Measurements from ENCODE around the gene KRTDAP. TPM values are rescaled to one million over a fixed set of nuclear protein-coding genes. Genes with fewer than 3 reads are reported as not detected.

KRTDAP gene
- total and polyA plus RNA-seq, 9 of the 15 experiments (the other 6 are each of a cell fraction or from before 2014, with no cell fraction given): not detected

- BruUV-seq (replicated peaks): no TSS peak
- DNase-seq (ENCODE audit: extremely low read depth in 1 of 4, low spot score in 3 of 4): no peak
- CTCF ChIA-PET (ENCODE audit: low intra/inter-chr PET ratio): no interaction called here
Observed at GRCh38 chr19:35451338-35452096, 38.7 kb downstream of the KRTDAP start.

More at GRCh38 chr19:35451338-35452096, 38.7 kb downstream of the KRTDAP start:
- no peak for ATAC-seq
- no peak overlapping the region for H3K4me2 ChIP-seq (ENCODE audit: insufficient read depth, low read length)
- H2AFZ ChIP-seq (ENCODE audit: low read depth, low read length): no peak overlapping the region
- TF ChIP-seq ZNF586 (CRISPR knock-in tag; conservative IDR thresholded peaks at IDR 0.05) (no peak), HSF4 (CRISPR knock-in tag; IDR thresholded peaks at IDR 0.05; ENCODE audit: borderline replicate concordance) (no peak), SAP30 (IDR thresholded peaks at IDR 0.05; ENCODE audit: borderline replicate concordance, insufficient read depth, low read depth, low read length, poor library complexity, severe bottlenecking) (no peak), CHD2 (IDR thresholded peaks at IDR 0.05; ENCODE audit: low read depth, low read length) (no peak), ZNF212 (CRISPR knock-in tag; IDR thresholded peaks at IDR 0.05) (no peak), ZNF717 (CRISPR knock-in tag; IDR thresholded peaks at IDR 0.05) (no peak), ZEB2 (IDR thresholded peaks at IDR 0.05) (no peak), GABPB1 (CRISPR knock-in tag; IDR thresholded peaks at IDR 0.05) (no peak)
- TF ChIP-seq, protein P1, sequence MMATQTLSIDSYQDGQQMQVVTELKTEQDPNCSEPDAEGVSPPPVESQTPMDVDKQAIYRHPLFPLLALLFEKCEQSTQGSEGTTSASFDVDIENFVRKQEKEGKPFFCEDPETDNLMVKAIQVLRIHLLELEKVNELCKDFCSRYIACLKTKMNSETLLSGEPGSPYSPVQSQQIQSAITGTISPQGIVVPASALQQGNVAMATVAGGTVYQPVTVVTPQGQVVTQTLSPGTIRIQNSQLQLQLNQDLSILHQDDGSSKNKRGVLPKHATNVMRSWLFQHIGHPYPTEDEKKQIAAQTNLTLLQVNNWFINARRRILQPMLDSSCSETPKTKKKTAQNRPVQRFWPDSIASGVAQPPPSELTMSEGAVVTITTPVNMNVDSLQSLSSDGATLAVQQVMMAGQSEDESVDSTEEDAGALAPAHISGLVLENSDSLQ (IDR thresholded peaks at IDR 0.05): no peak
- TF ChIP-seq, protein P2, sequence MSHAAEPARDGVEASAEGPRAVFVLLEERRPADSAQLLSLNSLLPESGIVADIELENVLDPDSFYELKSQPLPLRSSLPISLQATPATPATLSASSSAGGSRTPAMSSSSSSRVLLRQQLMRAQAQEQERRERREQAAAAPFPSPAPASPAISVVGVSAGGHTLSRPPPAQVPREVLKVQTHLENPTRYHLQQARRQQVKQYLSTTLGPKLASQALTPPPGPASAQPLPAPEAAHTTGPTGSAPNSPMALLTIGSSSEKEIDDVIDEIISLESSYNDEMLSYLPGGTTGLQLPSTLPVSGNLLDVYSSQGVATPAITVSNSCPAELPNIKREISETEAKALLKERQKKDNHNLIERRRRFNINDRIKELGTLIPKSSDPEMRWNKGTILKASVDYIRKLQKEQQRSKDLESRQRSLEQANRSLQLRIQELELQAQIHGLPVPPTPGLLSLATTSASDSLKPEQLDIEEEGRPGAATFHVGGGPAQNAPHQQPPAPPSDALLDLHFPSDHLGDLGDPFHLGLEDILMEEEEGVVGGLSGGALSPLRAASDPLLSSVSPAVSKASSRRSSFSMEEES (CRISPR knock-in tag; IDR thresholded peaks at IDR 0.05): no peak
- intact Hi-C loops (cut with micrococcal nuclease): no loop called here
- POLR2A ChIA-PET: interaction anchor here (0.5 to 0.8 kb wide), 3 partner anchors 14 to 44 kb away, joined by 3 to 4 read pairs (median 3); no protein-coding TSS in a partner anchor
- WGBS (ENCODE audit: insufficient coverage, low coverage, missing lambda C conversion rate): 2% methylated on average over 7 of the region's 7 CpGs
- no peak overlapping the region for H3K9ac ChIP-seq (ENCODE audit: insufficient read depth in 1 of 2, low read depth in 2 of 2, low read length in 2 of 2)
- in situ Hi-C loops (cut with MboI): no loop called here
- no peak overlapping the region for H3K27ac ChIP-seq (ENCODE audit: extremely low read depth, low read depth, low read length)
- no peak overlapping the region for H3K4me3 ChIP-seq
- H3K9me3 ChIP-seq (replicated peaks; ENCODE audit: control insufficient read depth, insufficient read depth, low read depth, low read length): no peaks in the 10 kb centered on the region
- H4K20me1 ChIP-seq (replicated peaks; ENCODE audit: control insufficient read depth, insufficient read depth, low read length): no peaks in the 10 kb centered on the region
- H3K27me3 ChIP-seq (ENCODE audit: control insufficient read depth in 2 of 2, insufficient read depth in 2 of 2, low read length in 2 of 2): peaks cover 34 to 56% of the 10 kb centered on the region in 2 experiments
- no peak for FAIRE-seq
- H3K4me1 ChIP-seq (replicated peaks in 1 of 2; ENCODE audit: control insufficient read depth in 2 of 2, insufficient read depth in 2 of 2, low read length in 2 of 2): peaks cover 0 to 14% of the 10 kb centered on the region in 2 experiments; a peak in 2 of 5 replicates
- no peaks in the 10 kb centered on the region for H3K9me1 ChIP-seq (ENCODE audit: control insufficient read depth, insufficient read depth, low read length)
- no peaks in the 10 kb centered on the region for H3K79me2 ChIP-seq (ENCODE audit: control insufficient read depth, insufficient read depth, low read length)
- H3K36me3 ChIP-seq (ENCODE audit: control insufficient read depth, insufficient read depth, low read length): no peaks in the 10 kb centered on the region

Measured in K562 (cell line).